Activated T-helper 2 cell treated with anti-CD3 and anti-CD28 coated beads, Interferon-gamma antibody, Interleukin-2, Interleukin-4, amounts not matched to agents 10 μg/mL and 5 μg/mL and 100 μg/mL, durations not matched to agents 14 hours and 24 hours and 36 hours (primary cell): Measurements from ENCODE around the gene PTPRN2. TPM values are rescaled to one million over a fixed set of nuclear protein-coding genes. Genes with fewer than 3 reads are reported as not detected.

Experiments used
- DNase-seq: peaks from one replicate; pipeline ENCODE4 v3.0.0; 2021; ENCODE audit warnings: low spot score
- H3K27ac Mint-ChIP-seq: one replicate; pipeline ENCODE4 v1.8.0; 2021; ENCODE audit warnings: mixed read lengths
- H3K27me3 Mint-ChIP-seq: one replicate; pipeline ENCODE4 v1.8.0; 2021; ENCODE audit warnings: low read depth, mixed read lengths
- H3K36me3 Mint-ChIP-seq: one replicate; pipeline ENCODE4 v1.8.0; 2021; ENCODE audit warnings: low read depth, mixed read lengths
- H3K4me1 Mint-ChIP-seq: one replicate; pipeline ENCODE4 v1.8.0; 2021; ENCODE audit warnings: low read depth, mixed read lengths
- H3K4me3 Mint-ChIP-seq: one replicate; pipeline ENCODE4 v1.8.0; 2021; ENCODE audit warnings: low read depth, mild to moderate bottlenecking, moderate library complexity, mixed read lengths
- H3K9me3 Mint-ChIP-seq: one replicate; pipeline ENCODE4 v1.8.0; 2021; ENCODE audit warnings: mixed read lengths
- intact Hi-C: fragments of 100-400 bp; cut with micrococcal nuclease; formaldehyde crosslinking; loops from one replicate; pipeline ENCODE4 v1.15.1; 2023
- total RNA-seq: library from RNA; stranded (reverse); gene quantifications from 2 replicates; pipeline ENCODE4 v1.2.3, GENCODE V29; 2022

The PTPRN2 gene
- total RNA-seq, 1 donor from 2014 or later: 1.3 TPM

- H3K9me3 Mint-ChIP-seq: no peaks in the 10 kb centered on the region
- H3K4me1 Mint-ChIP-seq: no peaks in the 10 kb centered on the region
- no peak overlapping the region for H3K27ac Mint-ChIP-seq
- intact Hi-C loops: no loop called here
- no peak overlapping the region for H3K4me3 Mint-ChIP-seq
- DNase-seq: no peak
- no peaks in the 10 kb centered on the region for H3K27me3 Mint-ChIP-seq
- no peaks in the 10 kb centered on the region for H3K36me3 Mint-ChIP-seq
These were observed 566.9 kb downstream of the PTPRN2 start for GRCh38 chr7:158020706-158021095.

- no peak for DNase-seq
- intact Hi-C loops: no loop called here
- H3K4me3 Mint-ChIP-seq: no peak overlapping the region
- no peaks in the 10 kb centered on the region for H3K9me3 Mint-ChIP-seq
- no peaks in the 10 kb centered on the region for H3K36me3 Mint-ChIP-seq
- no peak overlapping the region for H3K27ac Mint-ChIP-seq
- no peaks in the 10 kb centered on the region for H3K4me1 Mint-ChIP-seq
- H3K27me3 Mint-ChIP-seq: no peaks in the 10 kb centered on the region
These were observed 567.6 kb downstream of the PTPRN2 start for GRCh38 chr7:158019726-158020705.

GRCh38 chr7:158018971-158019645 is 568.5 kb downstream of the PTPRN2 start:
- Mint-ChIP-seq H3K36me3 (no peaks in the 10 kb centered on the region), H3K4me1 (no peaks in the 10 kb centered on the region), H3K27me3 (no peaks in the 10 kb centered on the region), H3K9me3 (no peaks in the 10 kb centered on the region), H3K4me3 (no peak overlapping the region), H3K27ac (no peak overlapping the region)
- intact Hi-C loops: no loop called here
- DNase-seq: no peak

- H3K27ac Mint-ChIP-seq: no peak overlapping the region
- no peaks in the 10 kb centered on the region for H3K4me1 Mint-ChIP-seq
- no peak for DNase-seq
- H3K27me3 Mint-ChIP-seq: no peaks in the 10 kb centered on the region
- H3K9me3 Mint-ChIP-seq: no peaks in the 10 kb centered on the region
- no peaks in the 10 kb centered on the region for H3K36me3 Mint-ChIP-seq
- intact Hi-C loops: no loop called here
- H3K4me3 Mint-ChIP-seq: no peak overlapping the region
These were observed 569.4 kb downstream of the PTPRN2 start for GRCh38 chr7:158018098-158018762.

GRCh38 chr7:158017111-158018097 is 570.2 kb downstream of the PTPRN2 start:
- H3K4me3 Mint-ChIP-seq: no peak overlapping the region
- no peak for DNase-seq
- H3K27ac Mint-ChIP-seq: no peak overlapping the region
- H3K36me3 Mint-ChIP-seq: no peaks in the 10 kb centered on the region
- no peaks in the 10 kb centered on the region for H3K27me3 Mint-ChIP-seq
- no peaks in the 10 kb centered on the region for H3K9me3 Mint-ChIP-seq
- intact Hi-C loops: no loop called here
- H3K4me1 Mint-ChIP-seq: no peaks in the 10 kb centered on the region

- no peaks in the 10 kb centered on the region for H3K9me3 Mint-ChIP-seq
- H3K27ac Mint-ChIP-seq: no peak overlapping the region
- H3K4me1 Mint-ChIP-seq: no peaks in the 10 kb centered on the region
- no peak overlapping the region for H3K4me3 Mint-ChIP-seq
- no peak for DNase-seq
- H3K27me3 Mint-ChIP-seq: no peaks in the 10 kb centered on the region
- no peaks in the 10 kb centered on the region for H3K36me3 Mint-ChIP-seq
- intact Hi-C loops: no loop called here
These were observed 571.2 kb downstream of the PTPRN2 start for GRCh38 chr7:158016180-158017097.

- intact Hi-C loops: no loop called here
- Mint-ChIP-seq H3K4me1 (no peaks in the 10 kb centered on the region), H3K27me3 (no peaks in the 10 kb centered on the region), H3K36me3 (no peaks in the 10 kb centered on the region), H3K4me3 (no peak overlapping the region), H3K27ac (no peak overlapping the region), H3K9me3 (no peaks in the 10 kb centered on the region)
- DNase-seq: no peak
These were observed 572.0 kb downstream of the PTPRN2 start for GRCh38 chr7:158015403-158016179.

- Mint-ChIP-seq H3K27me3 (no peaks in the 10 kb centered on the region), H3K9me3 (no peaks in the 10 kb centered on the region)
These were observed 572.6 kb downstream of the PTPRN2 start for GRCh38 chr7:158014976-158015375.

GRCh38 chr7:158013085-158013668 is 574.4 kb downstream of the PTPRN2 start:
- Mint-ChIP-seq H3K36me3 (no peaks in the 10 kb centered on the region), H3K4me1 (no peaks in the 10 kb centered on the region), H3K4me3 (no peak overlapping the region), H3K9me3 (no peaks in the 10 kb centered on the region), H3K27ac (no peak overlapping the region), H3K27me3 (no peaks in the 10 kb centered on the region)
- no peak for DNase-seq
- intact Hi-C loops: no loop called here

More at GRCh38 chr7:158014976-158015375, 572.6 kb downstream of the PTPRN2 start:
- H3K4me1 Mint-ChIP-seq: no peaks in the 10 kb centered on the region
- no peak overlapping the region for H3K27ac Mint-ChIP-seq
- no peak for DNase-seq
- no peaks in the 10 kb centered on the region for H3K36me3 Mint-ChIP-seq
- intact Hi-C loops: no loop called here
- H3K4me3 Mint-ChIP-seq: no peak overlapping the region

- Mint-ChIP-seq H3K4me3 (no peak overlapping the region), H3K27ac (no peak overlapping the region), H3K9me3 (no peaks in the 10 kb centered on the region), H3K27me3 (no peaks in the 10 kb centered on the region), H3K4me1 (no peaks in the 10 kb centered on the region), H3K36me3 (no peaks in the 10 kb centered on the region)
- DNase-seq: no peak
- intact Hi-C loops: no loop called here
These were observed 575.7 kb downstream of the PTPRN2 start for GRCh38 chr7:158011941-158012340.
